IMR-90 (cell line): ENCODE results near the gene ILK. TPM values are rescaled to one million over a fixed set of nuclear protein-coding genes. Genes with fewer than 3 reads are reported as not detected.

Experiments
- ATAC-seq: fragments of 200-7000 bp; cut with Tn5 transposase; 2 replicates; pipeline ENCODE4 v1.9.1; 2020; ENCODE audit warnings: low read depth, mild to moderate bottlenecking, moderate library complexity
- BruUV-seq: library from RNA; stranded (reverse); fragments of 400-500 nt; replicated peaks from 2 replicates; lab custom pipeline; 2021; lab: Mats Ljungman, UMichigan
- CTCF ChIA-PET: fragments of 300-600 bp; formaldehyde crosslinking; extraction: SDS; loops from one replicate; lab custom pipeline; 2021; ENCODE audit warnings: antibody characterized with exemption; lab: Yijun Ruan, JAX
- POLR2A ChIA-PET: fragments of 300-600 bp; sonication (Branson Sonifier 250); formaldehyde crosslinking; loops from one replicate; lab custom pipeline; 2022; ENCODE audit warnings: antibody characterized with exemption; ENCODE audit not compliant: unreplicated experiment; lab: Charles Lee
- DNase-seq: peaks from one replicate; pipeline ENCODE4 v3.0.0; 2013
- H2AFZ ChIP-seq: replicated peaks from 2 replicates; pipeline ENCODE3; 2013; ENCODE audit warnings: low read length, mild to moderate bottlenecking; ENCODE audit not compliant: poor library complexity
- H2AK5ac ChIP-seq: 2 replicates; pipeline ENCODE4 v1.6.1; 2013; ENCODE audit warnings: low read depth, low read length, inconsistent platforms
- H2AK9ac ChIP-seq: replicated peaks from 2 replicates; pipeline ENCODE3; 2013; ENCODE audit warnings: mild to moderate bottlenecking, low read depth, low read length, moderate library complexity; ENCODE audit not compliant: poor library complexity
- H2BK120ac ChIP-seq: 2 replicates; pipeline ENCODE4 v1.6.1; 2013; ENCODE audit warnings: low read depth, low read length, inconsistent platforms
- H2BK15ac ChIP-seq: 3 replicates; pipeline ENCODE4 v1.6.1; 2013; ENCODE audit warnings: low read depth, low read length, inconsistent platforms
- H2BK20ac ChIP-seq: 2 replicates; pipeline ENCODE4 v1.6.1; 2013; ENCODE audit warnings: low read depth, mild to moderate bottlenecking, inconsistent platforms, low read length, moderate library complexity
- H2BK5ac ChIP-seq: 2 replicates; pipeline ENCODE4 v1.6.1; 2013; ENCODE audit warnings: mild to moderate bottlenecking, low read depth, low read length, inconsistent platforms; ENCODE audit not compliant: poor library complexity, severe bottlenecking
- H3K14ac ChIP-seq: replicated peaks from 2 replicates; pipeline ENCODE4 v1.6.1; 2013; ENCODE audit warnings: low read depth, low read length, inconsistent platforms
- H3K18ac ChIP-seq: 2 replicates; pipeline ENCODE4 v1.6.1; 2013; ENCODE audit warnings: low read depth, low read length, control low read depth
- H3K23ac ChIP-seq: 2 replicates; pipeline ENCODE4 v1.6.1; 2013; ENCODE audit warnings: low read depth, low read length, inconsistent platforms
- H3K27ac ChIP-seq: 2 replicates; pipeline ENCODE4 v1.5.1; 2013; ENCODE audit warnings: mild to moderate bottlenecking, control low read depth, low read length; ENCODE audit not compliant: insufficient read depth
- H3K27me3 ChIP-seq: 2 replicates; pipeline ENCODE4 v1.6.1; 2013; ENCODE audit warnings: low read length; ENCODE audit not compliant: control insufficient read depth, insufficient read depth
- H3K36me3 ChIP-seq: 2 replicates; pipeline ENCODE4 v1.6.1; 2013; ENCODE audit warnings: low read length, mixed read lengths; ENCODE audit not compliant: control insufficient read depth, insufficient read depth
- H3K4ac ChIP-seq: 2 replicates; pipeline ENCODE4 v1.6.1; 2013; ENCODE audit warnings: low read depth, low read length, inconsistent platforms
- H3K4me1 ChIP-seq: 2 replicates; pipeline ENCODE4 v1.6.1; 2013; ENCODE audit warnings: low read length, mixed read lengths; ENCODE audit not compliant: control insufficient read depth, insufficient read depth
- H3K4me2 ChIP-seq: 2 replicates; pipeline ENCODE4 v1.6.1; 2013; ENCODE audit warnings: low read depth, mild to moderate bottlenecking, control low read depth, low read length, moderate library complexity
- H3K4me3 ChIP-seq: 2 replicates; pipeline ENCODE4 v1.5.1; 2013; ENCODE audit warnings: low read depth, mild to moderate bottlenecking, control low read depth, low read length, moderate library complexity; ENCODE audit not compliant: insufficient read depth
- H3K56ac ChIP-seq: 2 replicates; pipeline ENCODE4 v1.6.1; 2013; ENCODE audit warnings: low read length, inconsistent platforms; ENCODE audit not compliant: insufficient read depth; ENCODE audit errors: extremely low read depth
- H3K79me1 ChIP-seq, 2 experiments: 2 replicates each; pipeline ENCODE4 v1.6.1; 2013; ENCODE audit warnings: low read length in 2 of 2, inconsistent platforms in 1 of 2, low read depth in 1 of 2
- H3K9ac ChIP-seq: 2 replicates; pipeline ENCODE4 v1.6.1; 2013; ENCODE audit warnings: low read depth, low read length, control low read depth
- H3K9me1 ChIP-seq: 2 replicates; pipeline ENCODE4 v1.6.1; 2013; ENCODE audit warnings: low read length, inconsistent platforms; ENCODE audit not compliant: insufficient read depth
- H3K9me3 ChIP-seq: 2 replicates; pipeline ENCODE4 v1.6.1; 2013; ENCODE audit warnings: low read length; ENCODE audit not compliant: control insufficient read depth, insufficient read depth
- H4K20me1 ChIP-seq: 2 replicates; pipeline ENCODE4 v1.6.1; 2013; ENCODE audit warnings: low read length, inconsistent platforms; ENCODE audit not compliant: insufficient read depth
- H4K5ac ChIP-seq: 2 replicates; pipeline ENCODE4 v1.6.1; 2013; ENCODE audit warnings: mild to moderate bottlenecking, low read depth, low read length, control low read depth
- H4K8ac ChIP-seq, 2 experiments: 2 replicates each; pipeline ENCODE4 v1.6.1; 2013; ENCODE audit warnings: low read depth in 2 of 2, low read length in 2 of 2, control low read depth in 1 of 2, inconsistent platforms in 1 of 2
- H4K91ac ChIP-seq: 2 replicates; pipeline ENCODE4 v1.6.1; 2013; ENCODE audit warnings: low read depth, low read length, inconsistent platforms; ENCODE audit not compliant: insufficient read depth
- BHLHE40 ChIP-seq: fragments of 150-350 bp; IDR thresholded peaks from 2 replicates; pipeline ENCODE4 v1.6.1; 2016; ENCODE audit warnings: mild to moderate bottlenecking, low read depth, low read length
- CHD1 ChIP-seq: IDR thresholded peaks from 2 replicates; pipeline ENCODE4 v1.6.1; 2012; ENCODE audit warnings: low read depth, low read length, improper control_type of control experiment
- FOS ChIP-seq: fragments of 150-350 bp; IDR thresholded peaks from 2 replicates; pipeline ENCODE4 v1.6.1; 2016; ENCODE audit warnings: low read depth, low read length
- MAFK ChIP-seq: IDR thresholded peaks from 2 replicates; pipeline ENCODE4 v1.6.1; 2012; ENCODE audit warnings: low read depth, low read length, improper control_type of control experiment
- MAZ ChIP-seq: IDR thresholded peaks from 2 replicates; pipeline ENCODE4 v1.6.1; 2012; ENCODE audit warnings: low read depth, mild to moderate bottlenecking, low read length, improper control_type of control experiment, moderate library complexity, borderline replicate concordance
- MXI1 ChIP-seq: IDR thresholded peaks from 2 replicates; pipeline ENCODE4 v1.6.1; 2012; ENCODE audit warnings: low read depth, mild to moderate bottlenecking, low read length, moderate library complexity, borderline replicate concordance
- POLR2A ChIP-seq: IDR thresholded peaks from 2 replicates; pipeline ENCODE4 v1.6.1; 2012; ENCODE audit warnings: mild to moderate bottlenecking, low read depth, low read length
- RAD21 ChIP-seq: IDR thresholded peaks from 2 replicates; pipeline ENCODE4 v1.6.1; 2012; ENCODE audit warnings: low read length, improper control_type of control experiment
- RCOR1 ChIP-seq: IDR thresholded peaks from 2 replicates; pipeline ENCODE4 v1.6.1; 2012; ENCODE audit warnings: mild to moderate bottlenecking, low read length, improper control_type of control experiment; ENCODE audit not compliant: insufficient replicate concordance
- RFX5 ChIP-seq: IDR thresholded peaks from 2 replicates; pipeline ENCODE4 v1.8.0; 2012; ENCODE audit warnings: low read depth, mild to moderate bottlenecking, low read length, moderate library complexity
- SMC3 ChIP-seq: fragments of 150-350 bp; IDR thresholded peaks from 2 replicates; pipeline ENCODE4 v1.6.1; 2016; ENCODE audit warnings: low read depth, mild to moderate bottlenecking, antibody characterized with exemption, low read length, moderate library complexity
- USF2 ChIP-seq: fragments of 150-350 bp; IDR thresholded peaks from 2 replicates; pipeline ENCODE4 v1.6.1; 2017; ENCODE audit warnings: mild to moderate bottlenecking, antibody characterized with exemption, low read length, low read depth
- WGBS, 2 experiments: methylation state at CpG; one replicate each; pipeline versions ENCODE4 v1.1.5 to v1.1.7; 2013; ENCODE audit warnings: missing lambda C conversion rate in 2 of 2; ENCODE audit not compliant: insufficient read length in 1 of 2; ENCODE audit errors: extremely low coverage in 2 of 2; 5-methylcytosine and 5-hydroxymethylcytosine counted together
- dilution Hi-C: fragments of 300-500 bp; cut with HindIII; formaldehyde crosslinking; loops from one replicate; pipeline ENCODE4 v1.14.3; 2018; ENCODE audit warnings: low sequenced_read_pairs; ENCODE audit not compliant: unreplicated experiment
- in situ Hi-C: fragments of 300-500 bp; cut with MboI; formaldehyde crosslinking; loops from 3 replicates; pipeline ENCODE4 v1.14.3; 2019; ENCODE audit warnings: low sequenced_read_pairs, inconsistent platforms, mixed read lengths
- intact Hi-C: fragments of 100-400 bp; cut with micrococcal nuclease; formaldehyde crosslinking; loops from 2 replicates; pipeline ENCODE4 v1.10.0; 2022
- polyA plus RNA-seq, 3 experiments: library from polyadenylated mRNA; depleted of rRNA; stranded (reverse); fragments of >200 nt; gene quantifications; 2 replicates each; pipeline ENCODE4 v1.2.3, GENCODE V29; 2012; ENCODE audit warnings: low replicate concordance in 1 of 3
- total RNA-seq: library from RNA; depleted of rRNA; stranded (reverse); fragments of >200 nt; gene quantifications from 2 replicates; pipeline ENCODE4 v1.2.3, GENCODE V29; 2012
- TF ChIP-seq, protein P1 (sequence below): conservative IDR thresholded peaks from 2 replicates; pipeline ENCODE4 v1.5.1; 2012; ENCODE audit warnings: mild to moderate bottlenecking, low read depth, low read length, improper control_type of control experiment

The ILK gene
- total and polyA plus RNA-seq, 2 of the 4 experiments (the other 2 are of a cell fraction) = 339 to 389 TPM

GRCh38 chr11:6619004-6619745 is 15.6 kb downstream of the ILK start, which contains the start of gene TPP1:
Gene TPP1 (minus strand): TSS chr11:6619422. CDS start chr11:6619400, 22 bp downstream.
- POLR2A ChIA-PET = interaction anchor here (0.8 to 1.6 kb wide), 2 partner anchors 16 to 64 kb away, joined by 3 to 4 read pairs; partner anchors contain the start of gene MRPL17
- TF ChIP-seq POLR2A = peak; percentile 68
- TF ChIP-seq RAD21 = peak; percentile 1; the same call in 1 of the 2 replicates
- peak; percentile 96 for TF ChIP-seq FOS
- no peak for TF ChIP-seq MAFK
- no peak for TF ChIP-seq CHD1
- TF ChIP-seq MAZ = no peak; the same call in 1 of the 2 replicates
- TF ChIP-seq RFX5 = peak; percentile 100
- no peak; the same call in 1 of the 2 replicates for TF ChIP-seq MXI1
- peak; percentile 71 for TF ChIP-seq BHLHE40
- TF ChIP-seq USF2 = peak; percentile 100
- TF ChIP-seq SMC3 = no peak
- TF ChIP-seq RCOR1 = no peak
- TF ChIP-seq, protein P1, sequence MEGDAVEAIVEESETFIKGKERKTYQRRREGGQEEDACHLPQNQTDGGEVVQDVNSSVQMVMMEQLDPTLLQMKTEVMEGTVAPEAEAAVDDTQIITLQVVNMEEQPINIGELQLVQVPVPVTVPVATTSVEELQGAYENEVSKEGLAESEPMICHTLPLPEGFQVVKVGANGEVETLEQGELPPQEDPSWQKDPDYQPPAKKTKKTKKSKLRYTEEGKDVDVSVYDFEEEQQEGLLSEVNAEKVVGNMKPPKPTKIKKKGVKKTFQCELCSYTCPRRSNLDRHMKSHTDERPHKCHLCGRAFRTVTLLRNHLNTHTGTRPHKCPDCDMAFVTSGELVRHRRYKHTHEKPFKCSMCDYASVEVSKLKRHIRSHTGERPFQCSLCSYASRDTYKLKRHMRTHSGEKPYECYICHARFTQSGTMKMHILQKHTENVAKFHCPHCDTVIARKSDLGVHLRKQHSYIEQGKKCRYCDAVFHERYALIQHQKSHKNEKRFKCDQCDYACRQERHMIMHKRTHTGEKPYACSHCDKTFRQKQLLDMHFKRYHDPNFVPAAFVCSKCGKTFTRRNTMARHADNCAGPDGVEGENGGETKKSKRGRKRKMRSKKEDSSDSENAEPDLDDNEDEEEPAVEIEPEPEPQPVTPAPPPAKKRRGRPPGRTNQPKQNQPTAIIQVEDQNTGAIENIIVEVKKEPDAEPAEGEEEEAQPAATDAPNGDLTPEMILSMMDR = no peak

More at GRCh38 chr11:6619004-6619745, 15.6 kb downstream of the ILK start, which contains the start of gene TPP1:
- H4K8ac ChIP-seq = peak within 1 kb of the TSS; percentile 79 to 91
- ATAC-seq (peak; percentile 93), DNase-seq (peak; percentile 94)
- intact Hi-C loops (loop anchor here (5.0 kb wide), 1 partner anchor 138 kb away; no protein-coding TSS in a partner anchor), in situ Hi-C loops (loop anchor here (5.0 kb wide), 1 partner anchor 63 kb away; the partner anchor contains the start of gene MRPL17), dilution Hi-C loops (no loop called here)
- H3K4me3 ChIP-seq = peak within 1 kb of the TSS; percentile 75
- peak within 1 kb of the TSS; percentile 97 for H2AK9ac ChIP-seq
- peaks cover 30% of the 10 kb centered on the region; the same call in 1 of the 2 replicates for H3K36me3 ChIP-seq
- peaks cover 7% of the 10 kb centered on the region for H3K4me1 ChIP-seq
- peak within 1 kb of the TSS; percentile 93 for H2AK5ac ChIP-seq
- peak within 1 kb of the TSS; percentile 95 for H3K14ac ChIP-seq
- peaks cover 9% of the 10 kb centered on the region; the same call in 1 of the 2 replicates for H4K20me1 ChIP-seq
- H3K9ac ChIP-seq = peak within 1 kb of the TSS; percentile 90
- peaks cover 19% of the 10 kb centered on the region for H3K9me1 ChIP-seq
- peak within 1 kb of the TSS; percentile 81 for H3K27ac ChIP-seq
- H2BK15ac ChIP-seq = peak within 1 kb of the TSS; percentile 66; the same call in 2 of the 3 replicates
- peak within 1 kb of the TSS; percentile 43 for H3K18ac ChIP-seq
- H3K27me3 ChIP-seq = no peaks in the 10 kb centered on the region
- H3K4me2 ChIP-seq = peak within 1 kb of the TSS; percentile 91
- CTCF ChIA-PET = interaction anchor here (0.6 to 2.4 kb wide), 8 partner anchors 13 to 240 kb away, joined by 3 to 17 read pairs (median 4); partner anchors contain the start of gene MRPL17
- H4K5ac ChIP-seq = peak within 1 kb of the TSS; percentile 73
- BruUV-seq = no TSS peak
- H2BK120ac ChIP-seq = peak within 1 kb of the TSS; percentile 66
- 2% methylated on average over 6 of the region's 16 CpGs; no CpG with 5 or more reads in 1 of the 2 experiments for WGBS, 2 experiments
- peak within 1 kb of the TSS; percentile 72 for H3K56ac ChIP-seq
- H4K91ac ChIP-seq = peak within 1 kb of the TSS; percentile 78
- peak within 1 kb of the TSS; percentile 74 for H2BK5ac ChIP-seq
- H3K9me3 ChIP-seq = no peaks in the 10 kb centered on the region
- peaks cover 9 to 45% of the 10 kb centered on the region in 2 experiments for H3K79me1 ChIP-seq
- peak within 1 kb of the TSS; percentile 90 for H3K23ac ChIP-seq
- peak within 1 kb of the TSS; percentile 36 for H2BK20ac ChIP-seq
- H2AFZ ChIP-seq = peak within 1 kb of the TSS; percentile 97
- H3K4ac ChIP-seq = peak within 1 kb of the TSS; percentile 94
